CD14-positive monocyte (primary cell): ENCODE results near the gene HOXD11. TPM values are rescaled to one million over a fixed set of nuclear protein-coding genes. Genes with fewer than 3 reads are reported as not detected.
A peak's percentile ranks its signal among the peaks of the same experiment; 100 is the strongest.

Experiments used
- DNase-seq, 3 donors: peaks; one replicate each; pipeline ENCODE4 v3.0.0-alpha.2; 2011 to 2022
- H2AFZ ChIP-seq: 2 replicates; pipeline ENCODE4 v1.6.0; 2012; ENCODE audit warnings: mild to moderate bottlenecking, low read depth, low read length, inconsistent platforms; ENCODE audit not compliant: insufficient read depth, poor library complexity, severe bottlenecking
- H3K27ac ChIP-seq, 2 donors: 1 replicate in 1 of 2; 2 replicates in 1 of 2; pipeline ENCODE4 v1.5.1; 2012 to 2013; ENCODE audit warnings: low read length in 2 of 2, control low read depth in 1 of 2, inconsistent platforms in 1 of 2, low read depth in 1 of 2, mild to moderate bottlenecking in 1 of 2
- H3K27me3 ChIP-seq, 2 donors: one replicate each; pipeline versions ENCODE4 v1.6.0 to v1.6.1; 2011 to 2013; ENCODE audit warnings: low read length in 2 of 2; ENCODE audit not compliant: control insufficient read depth in 2 of 2, insufficient read depth in 2 of 2
- H3K36me3 ChIP-seq, 2 donors: replicated peaks in 1 of 2; 1 replicate in 1 of 2; 2 replicates in 1 of 2; pipeline versions ENCODE4 v1.5.1 to v1.6.1; 2012 to 2013; ENCODE audit warnings: low read length in 2 of 2, control low read depth in 1 of 2, inconsistent platforms in 1 of 2, mild to moderate bottlenecking in 1 of 2; ENCODE audit not compliant: insufficient read depth in 2 of 2, control insufficient read depth in 1 of 2
- H3K4me1 ChIP-seq, 2 donors: 1 replicate in 1 of 2; 2 replicates in 1 of 2; pipeline versions ENCODE4 v1.5.1 to v1.6.1; 2012 to 2013; ENCODE audit warnings: low read length in 2 of 2, control low read depth in 1 of 2, inconsistent platforms in 1 of 2, mild to moderate bottlenecking in 1 of 2, moderate library complexity in 1 of 2; ENCODE audit not compliant: insufficient read depth in 2 of 2, control insufficient read depth in 1 of 2
- H3K4me2 ChIP-seq: replicated peaks from 2 replicates; pipeline ENCODE3; 2012; ENCODE audit warnings: low read length, moderate library complexity, mild to moderate bottlenecking; ENCODE audit not compliant: poor library complexity, severe bottlenecking; ENCODE audit errors: extremely low read depth
- H3K4me3 ChIP-seq, 3 experiments: fragments of 200-600 bp in 1 of 3; sonication (generic) in 1 of 3; replicated peaks in 1 of 3; 1 replicate in 2 of 3; 2 replicates in 1 of 3; pipeline ENCODE4 v1.5.1; 2011 to 2013; ENCODE audit warnings: low read length in 3 of 3, mild to moderate bottlenecking in 3 of 3, control low read depth in 2 of 3, low read depth in 2 of 3, inconsistent platforms in 1 of 3, moderate library complexity in 1 of 3
- H3K79me2 ChIP-seq: 2 replicates; pipeline ENCODE4 v1.6.0; 2012; ENCODE audit warnings: mild to moderate bottlenecking, control low read depth, inconsistent platforms, low read length, moderate library complexity; ENCODE audit not compliant: insufficient read depth
- H3K9ac ChIP-seq: 2 replicates; pipeline ENCODE4 v1.6.0; 2017; ENCODE audit warnings: low read length, mild to moderate bottlenecking; ENCODE audit not compliant: insufficient read depth, poor library complexity, severe bottlenecking
- H3K9me3 ChIP-seq, 2 donors: replicated peaks in 1 of 2; 1 replicate in 1 of 2; 2 replicates in 1 of 2; pipeline versions ENCODE4 v1.5.1 to v1.6.1; 2012 to 2013; ENCODE audit warnings: low read length in 2 of 2, control low read depth in 1 of 2; ENCODE audit not compliant: control insufficient read depth in 1 of 2, insufficient read depth in 1 of 2
- H4K20me1 ChIP-seq: 2 replicates; pipeline ENCODE4 v1.6.0; 2012; ENCODE audit warnings: mild to moderate bottlenecking, low read length, control low read depth, moderate library complexity; ENCODE audit not compliant: insufficient read depth
- H3K27ac Mint-ChIP-seq, 7 donors: one replicate each; pipeline ENCODE4 v1.8.0; 2020; ENCODE audit warnings: mild to moderate bottlenecking in 7 of 7, mixed read lengths in 7 of 7, moderate library complexity in 6 of 7, inconsistent platforms in 2 of 7
- H3K27me3 Mint-ChIP-seq, 3 donors: one replicate each; pipeline ENCODE4 v1.8.0; 2021 to 2022; ENCODE audit warnings: low read depth in 3 of 3, mild to moderate bottlenecking in 3 of 3, mixed read lengths in 3 of 3, moderate library complexity in 3 of 3, inconsistent platforms in 1 of 3
- H3K36me3 Mint-ChIP-seq, 2 donors: one replicate each; pipeline ENCODE4 v1.8.0; 2020; ENCODE audit warnings: mixed read lengths in 2 of 2, inconsistent platforms in 1 of 2, mild to moderate bottlenecking in 1 of 2
- H3K4me1 Mint-ChIP-seq: one replicate; pipeline ENCODE4 v1.8.0; 2020; ENCODE audit warnings: mild to moderate bottlenecking, mixed read lengths
- H3K4me3 Mint-ChIP-seq, 2 donors: one replicate each; pipeline ENCODE4 v1.8.0; 2020; ENCODE audit warnings: mild to moderate bottlenecking in 2 of 2, mixed read lengths in 2 of 2, moderate library complexity in 1 of 2
- H3K9me3 Mint-ChIP-seq, 7 donors: one replicate each; pipeline ENCODE4 v1.8.0; 2020 to 2022; ENCODE audit warnings: mixed read lengths in 7 of 7, mild to moderate bottlenecking in 6 of 7, moderate library complexity in 6 of 7, inconsistent platforms in 2 of 7
- WGBS: methylation state at CpG from one replicate; pipeline ENCODE4 v1.1.5; 2013; ENCODE audit warnings: missing lambda C conversion rate; ENCODE audit not compliant: insufficient coverage; 5-methylcytosine and 5-hydroxymethylcytosine counted together
- intact Hi-C, 2 donors: fragments of 100-400 bp; cut with micrococcal nuclease; formaldehyde crosslinking; loops; one replicate each; pipeline versions ENCODE4 v1.15.0 to v1.15.1; 2023
- polyA plus RNA-seq, 3 donors: library from polyadenylated mRNA; depleted of rRNA in 1 of 3; unstranded in 2 of 3; stranded (reverse) in 1 of 3; fragments of 300-500 nt in 2 of 3; fragments of >200 nt in 1 of 3; fragmentation: Illumina TruSeq in 2 of 3; gene quantifications; 1 replicate in 2 of 3; 2 replicates in 1 of 3; pipeline ENCODE4 v1.2.3, GENCODE V29; 2012 to 2021
- TF ChIP-seq, protein P1 (sequence below): fragments of 200-600 bp; IDR thresholded peaks from one replicate; pipeline ENCODE4 v1.8.0; 2022; ENCODE audit warnings: antibody characterized with exemption, mild to moderate bottlenecking

The HOXD11 gene
- polyA plus RNA-seq, 3 donors: not detected

DNA sequence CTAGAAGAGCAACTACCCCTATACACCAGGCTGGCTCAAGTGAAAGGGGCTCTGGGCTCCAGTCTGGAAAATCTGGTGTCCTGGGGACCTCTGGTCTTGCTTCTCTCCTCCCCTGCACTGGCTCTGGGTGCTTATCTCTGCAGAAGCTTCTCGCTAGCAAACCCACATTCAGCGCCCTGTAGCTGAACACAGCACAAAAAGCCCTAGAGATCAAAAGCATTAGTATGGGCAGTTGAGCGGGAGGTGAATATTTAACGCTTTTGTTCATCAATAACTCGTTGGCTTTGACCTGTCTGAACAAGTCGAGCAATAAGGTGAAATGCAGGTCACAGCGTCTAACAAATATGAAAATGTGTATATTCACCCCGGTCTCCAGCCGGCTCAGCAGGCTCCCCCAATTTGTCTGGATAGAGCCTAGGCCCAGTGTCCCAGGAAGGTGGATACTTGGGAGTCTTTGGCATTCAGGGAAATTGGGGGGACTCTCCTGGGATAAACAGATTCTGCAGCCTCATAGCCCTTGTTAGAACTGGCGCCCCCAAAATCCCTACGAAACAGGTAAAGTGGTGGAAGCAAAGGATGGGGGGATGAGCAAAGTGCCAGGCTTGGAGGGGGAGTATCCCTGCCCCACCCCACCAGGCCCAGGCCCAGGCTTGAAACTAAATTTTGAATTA lies 41.8 kb downstream of the HOXD11 start:
- Histone ChIP-seq H3K79me2 (no peaks in the 10 kb centered on the region), H3K4me3 (no peak overlapping the region), H3K27me3 (peaks cover 88 to 96% of the 10 kb centered on the region in 2 donors), H3K4me2 (no peak overlapping the region), H3K9me3 (peaks cover 0 to 64% of the 10 kb centered on the region in 2 donors), H3K27ac (no peak overlapping the region), H3K9ac (no peak overlapping the region), H3K36me3 (no peaks in the 10 kb centered on the region), H4K20me1 (no peaks in the 10 kb centered on the region), H3K4me1 (no peaks in the 10 kb centered on the region), H2AFZ (no peak overlapping the region)
- 29% methylated on average over 5 of the region's 11 CpGs for WGBS
- TF ChIP-seq, protein P1, sequence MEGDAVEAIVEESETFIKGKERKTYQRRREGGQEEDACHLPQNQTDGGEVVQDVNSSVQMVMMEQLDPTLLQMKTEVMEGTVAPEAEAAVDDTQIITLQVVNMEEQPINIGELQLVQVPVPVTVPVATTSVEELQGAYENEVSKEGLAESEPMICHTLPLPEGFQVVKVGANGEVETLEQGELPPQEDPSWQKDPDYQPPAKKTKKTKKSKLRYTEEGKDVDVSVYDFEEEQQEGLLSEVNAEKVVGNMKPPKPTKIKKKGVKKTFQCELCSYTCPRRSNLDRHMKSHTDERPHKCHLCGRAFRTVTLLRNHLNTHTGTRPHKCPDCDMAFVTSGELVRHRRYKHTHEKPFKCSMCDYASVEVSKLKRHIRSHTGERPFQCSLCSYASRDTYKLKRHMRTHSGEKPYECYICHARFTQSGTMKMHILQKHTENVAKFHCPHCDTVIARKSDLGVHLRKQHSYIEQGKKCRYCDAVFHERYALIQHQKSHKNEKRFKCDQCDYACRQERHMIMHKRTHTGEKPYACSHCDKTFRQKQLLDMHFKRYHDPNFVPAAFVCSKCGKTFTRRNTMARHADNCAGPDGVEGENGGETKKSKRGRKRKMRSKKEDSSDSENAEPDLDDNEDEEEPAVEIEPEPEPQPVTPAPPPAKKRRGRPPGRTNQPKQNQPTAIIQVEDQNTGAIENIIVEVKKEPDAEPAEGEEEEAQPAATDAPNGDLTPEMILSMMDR: no peak
- Mint-ChIP-seq H3K27ac (no peak overlapping the region), H3K9me3 (peaks cover 0 to 30% (median 14%) of the 10 kb centered on the region in 7 donors), H3K27me3 (peaks cover 94 to 100% (median 98%) of the 10 kb centered on the region in 3 donors), H3K4me1 (peaks cover 2% of the 10 kb centered on the region), H3K4me3 (peak overlapping the region in 1 of 2 donors; percentile 75), H3K36me3 (peaks cover 2 to 3% of the 10 kb centered on the region in 2 donors)
- no peak for DNase-seq
- intact Hi-C loops: no loop called here

DNA sequence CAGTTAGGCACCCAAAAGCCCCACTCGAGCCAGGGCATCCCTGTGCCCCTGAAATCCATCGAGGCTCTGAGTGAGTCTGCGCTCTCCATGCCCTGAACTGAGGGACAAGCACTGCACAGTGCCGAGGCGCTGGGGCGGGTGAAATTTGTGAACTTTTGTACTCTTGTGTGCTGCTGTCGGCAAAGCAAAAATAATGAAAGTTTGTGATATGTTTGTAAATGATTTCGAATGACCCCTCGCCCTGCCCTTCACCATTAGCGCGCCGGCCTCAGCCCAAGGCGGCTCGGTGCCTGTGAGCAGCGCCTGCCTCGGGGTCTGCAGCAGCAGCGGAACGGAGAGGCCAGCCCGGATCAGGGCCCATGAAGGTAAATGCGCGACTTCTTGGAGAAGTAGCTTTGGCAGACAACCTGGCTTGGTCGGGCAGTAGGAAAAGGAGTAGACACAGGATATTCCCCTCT lies 42.4 kb downstream of the HOXD11 start:
- Mint-ChIP-seq H3K36me3 (peaks cover 2 to 3% of the 10 kb centered on the region in 2 donors), H3K27me3 (peaks cover 94 to 100% (median 98%) of the 10 kb centered on the region in 3 donors), H3K4me1 (peaks cover 2% of the 10 kb centered on the region), H3K27ac (no peak overlapping the region), H3K4me3 (peak overlapping the region in 1 of 2 donors; percentile 75), H3K9me3 (peaks cover 0 to 31% (median 14%) of the 10 kb centered on the region in 7 donors)
- intact Hi-C loops: no loop called here
- Histone ChIP-seq H3K27ac (no peak overlapping the region), H3K27me3 (peaks cover 92 to 99% of the 10 kb centered on the region in 2 donors), H3K4me1 (no peaks in the 10 kb centered on the region), H3K9ac (no peak overlapping the region), H3K9me3 (peaks cover 0 to 68% of the 10 kb centered on the region in 2 donors), H2AFZ (no peak overlapping the region), H3K79me2 (no peaks in the 10 kb centered on the region), H4K20me1 (no peaks in the 10 kb centered on the region), H3K4me3 (no peak overlapping the region), H3K4me2 (no peak overlapping the region), H3K36me3 (no peaks in the 10 kb centered on the region)
- 15% methylated on average over 22 of the region's 22 CpGs for WGBS
- DNase-seq: no peak
- TF ChIP-seq, protein P1: no peak
